DMS114 treated with DMSO at 0.1 percent for 48 hours (cell line): Measurements from ENCODE around the gene OCA2.
A peak's percentile ranks its signal among the peaks of the same experiment; 100 is the strongest.
"Not testable (repeated sequence)": the region's sequence is repeated elsewhere in the genome, so short reads cannot be mapped to it uniquely, and the experiment has no call there.

ENCODE experiments used
- DNase-seq: peaks from one replicate; lab custom pipeline; 2025; ENCODE audit not compliant: unreplicated experiment; lab: John Stamatoyannopoulos, UW

The OCA2 gene

DNA sequence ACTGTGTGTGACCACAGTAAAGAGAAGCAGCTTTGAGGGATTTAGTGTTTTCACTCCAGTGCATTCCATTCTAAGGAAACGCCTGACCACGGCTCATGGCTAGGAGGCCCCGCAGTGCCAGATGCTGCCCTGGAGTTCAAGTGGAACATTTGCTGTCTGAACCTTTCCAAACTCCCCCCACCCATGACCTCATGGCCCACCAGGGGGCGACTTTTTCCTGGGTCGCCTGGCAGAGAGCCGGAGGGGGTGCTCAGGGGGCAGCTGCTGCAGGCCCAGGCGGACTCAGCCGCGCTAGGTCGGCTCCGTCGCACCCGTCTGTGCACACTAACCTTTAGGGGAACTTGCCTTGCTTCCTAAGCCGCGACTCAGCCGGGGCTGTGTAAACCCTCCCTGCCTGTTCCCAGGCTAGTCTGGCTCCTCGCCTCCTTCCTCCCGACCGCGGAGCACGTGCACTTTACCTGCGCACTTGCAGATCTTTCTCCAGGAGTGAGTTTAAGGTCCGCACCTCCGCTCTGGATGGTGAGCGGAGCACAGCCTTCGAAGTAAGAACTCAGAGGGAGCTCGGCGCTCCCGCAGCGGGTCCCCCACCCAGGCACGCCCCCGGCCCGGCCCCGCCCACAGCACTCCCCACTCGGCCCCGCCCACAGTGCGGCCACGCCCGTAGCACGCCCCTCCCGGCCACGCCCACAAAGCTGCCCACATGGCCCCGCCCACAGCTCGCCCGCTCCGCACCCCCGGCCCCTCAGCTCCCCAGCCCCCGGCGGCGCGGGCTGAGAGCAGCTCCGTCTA is at the start of gene OCA2:
OCA2 (minus strand) TSS at position 550 of the 789 bp plus-strand sequence. CDS start 17,441 bp downstream, outside the sequence.
- peak; percentile 44 for DNase-seq

DNA sequence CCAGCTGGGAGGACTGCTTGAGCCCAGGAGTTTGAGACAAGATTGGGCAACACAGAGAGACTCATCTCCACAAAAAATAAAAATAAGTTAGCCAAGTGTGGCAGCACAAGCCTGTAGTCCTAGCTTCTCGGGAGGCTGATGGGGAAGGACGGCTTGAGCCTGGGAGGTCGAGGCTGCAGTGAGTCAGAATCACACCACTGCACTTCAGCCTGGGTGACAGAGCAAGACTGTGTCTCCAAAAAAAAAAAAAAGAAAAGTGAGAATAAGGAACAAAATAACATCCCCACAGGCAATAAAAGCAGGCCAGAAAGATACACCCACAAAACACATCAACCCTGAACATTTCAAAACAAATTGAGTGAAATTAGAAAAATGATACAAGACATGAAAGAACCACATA is 48.7 kb upstream of the OCA2 start:
- DNase-seq = no peak

GRCh38 chr15:28145419-28145818 is 46.3 kb upstream of the OCA2 start:
- DNase-seq = not testable (repeated sequence)

DNA sequence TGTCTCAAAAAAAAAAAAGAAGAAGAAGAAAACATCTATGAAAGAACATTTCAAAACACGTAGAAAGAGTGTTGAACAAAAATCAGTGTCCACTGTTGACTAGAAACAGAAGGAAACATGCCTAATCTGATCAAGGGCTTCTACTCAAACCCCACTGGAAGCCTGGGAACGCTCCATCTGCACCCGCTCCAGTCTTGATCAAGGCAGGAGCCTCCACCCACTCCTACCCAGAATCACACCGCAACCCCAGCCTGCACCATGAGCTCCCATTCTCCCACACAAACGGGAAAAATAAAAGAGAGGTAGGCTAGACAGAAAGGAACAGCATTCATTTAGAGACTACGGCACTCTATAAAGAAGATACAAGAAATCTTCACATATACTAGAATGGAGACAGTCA is 40.9 kb upstream of the OCA2 start:
- DNase-seq = no peak

GRCh38 chr15:28137408-28138039 is 38.4 kb upstream of the OCA2 start:
- not testable (repeated sequence) for DNase-seq

- not testable (repeated sequence) for DNase-seq
These were observed 37.3 kb upstream of the OCA2 start for GRCh38 chr15:28136236-28136904.

- no peak for DNase-seq
These were observed 34.2 kb upstream of the OCA2 start for GRCh38 chr15:28133281-28133680.

- no peak for DNase-seq
These were observed 33.6 kb upstream of the OCA2 start for GRCh38 chr15:28132524-28133275.

DNA sequence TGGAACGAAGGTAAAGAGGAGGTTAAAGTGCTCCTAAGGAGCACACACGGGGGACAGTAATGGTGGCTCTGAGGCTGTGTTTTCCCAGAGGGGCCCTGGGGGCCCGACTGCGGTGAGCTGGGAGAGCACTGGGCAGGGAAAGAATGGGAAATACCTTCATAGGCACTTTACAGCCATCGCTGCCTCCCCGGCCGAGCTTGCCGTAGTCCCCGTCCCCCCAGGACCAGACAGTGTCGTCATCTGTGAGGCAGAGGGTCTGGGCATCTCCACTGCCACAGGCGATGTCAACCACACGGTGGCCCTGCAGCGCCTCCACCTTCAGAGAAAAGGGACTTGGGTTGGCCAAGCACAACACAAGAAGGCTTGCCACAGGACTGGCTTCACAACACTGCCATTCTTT is 32.8 kb upstream of the OCA2 start:
- DNase-seq = no peak

- no peak for DNase-seq
These were observed 32.3 kb upstream of the OCA2 start for GRCh38 chr15:28131400-28131799.

- DNase-seq = no peak
These were observed 31.5 kb upstream of the OCA2 start for GRCh38 chr15:28130651-28131050.

- no peak for DNase-seq
These were observed 30.2 kb upstream of the OCA2 start for GRCh38 chr15:28129231-28129848.

DNA sequence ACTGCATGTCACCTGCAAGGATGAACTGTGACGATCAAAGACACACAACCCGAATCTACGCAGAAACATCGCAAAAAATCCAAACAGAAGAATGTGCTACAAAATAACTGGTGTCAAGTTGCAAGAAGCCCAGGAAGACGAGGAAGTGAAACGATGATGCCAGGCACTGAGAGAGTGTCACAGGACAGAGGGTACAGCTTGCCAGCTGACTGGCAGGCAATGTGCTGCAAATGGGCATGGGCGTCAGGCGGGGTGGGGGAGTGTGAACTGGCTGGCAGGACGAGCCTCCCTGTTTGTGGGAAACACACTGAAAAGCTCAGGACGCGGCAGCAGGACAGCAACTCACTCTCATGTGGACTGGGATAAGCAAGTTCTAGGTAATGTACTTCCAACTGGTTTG is 28.9 kb upstream of the OCA2 start:
- no peak for DNase-seq

- no peak for DNase-seq
These were observed 27.9 kb upstream of the OCA2 start for GRCh38 chr15:28127036-28127435.

DNA sequence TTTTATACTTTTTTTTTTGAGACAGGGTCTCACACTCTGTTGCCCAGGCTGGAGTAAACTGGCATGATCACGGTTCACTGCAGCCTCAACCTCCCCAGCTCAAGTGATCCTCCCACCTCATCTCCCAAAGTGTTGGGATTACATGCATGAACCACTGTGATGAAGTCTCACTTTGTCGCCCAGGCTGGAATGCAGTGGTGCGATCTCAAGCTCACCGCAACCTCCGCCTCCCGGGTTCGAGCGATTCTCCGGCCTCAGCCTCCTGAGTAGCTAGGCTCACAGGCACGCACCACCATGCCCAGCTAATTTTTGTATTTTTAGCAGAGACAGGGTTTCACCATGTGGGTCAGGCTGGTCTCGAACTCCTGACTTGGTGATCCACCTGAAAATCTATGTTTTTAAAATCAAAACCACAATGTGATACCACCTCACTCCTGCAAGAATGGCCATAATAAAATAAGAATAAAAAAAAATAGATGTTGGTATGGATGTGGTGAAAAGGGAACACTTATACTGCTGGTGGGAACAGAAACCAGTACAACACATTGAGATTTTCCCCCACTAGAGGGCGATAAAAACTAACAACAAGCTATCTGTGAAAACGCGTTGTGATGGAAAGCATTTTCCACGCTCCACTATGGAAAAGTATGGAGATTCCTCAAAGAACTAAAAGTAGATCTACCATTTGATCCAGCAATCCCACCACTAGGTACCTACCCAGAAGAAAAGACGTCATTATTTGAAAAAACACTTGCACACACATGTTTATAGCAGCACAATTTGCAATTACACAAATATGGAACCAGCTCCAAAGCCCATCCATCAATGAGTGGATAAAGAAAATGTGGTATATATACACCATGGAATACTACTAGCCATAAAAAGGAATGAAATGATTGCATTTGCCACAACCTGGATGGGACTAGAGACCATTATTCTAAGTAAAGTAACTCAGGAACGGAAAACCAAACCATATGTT is 26.8 kb upstream of the OCA2 start:
- DNase-seq = peak; percentile 44

DNA sequence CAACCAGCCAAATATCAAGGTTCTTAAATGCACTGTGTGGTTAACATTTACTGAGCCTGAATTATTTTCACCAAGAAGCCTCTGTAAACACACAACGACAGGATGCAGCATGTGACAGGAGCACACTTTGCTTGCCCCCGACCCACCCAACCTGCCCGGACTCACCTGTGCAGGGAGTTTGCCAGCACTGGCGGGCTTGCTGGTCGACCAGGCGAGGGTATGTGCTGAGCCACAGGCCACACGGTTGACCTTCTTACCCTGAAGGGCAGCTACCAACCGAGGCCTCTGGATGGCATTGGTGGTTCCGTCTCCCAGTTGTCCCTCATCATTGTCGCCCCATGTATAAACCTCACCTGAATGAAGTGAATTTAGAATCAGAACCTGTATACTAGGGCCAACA is 25.7 kb upstream of the OCA2 start:
- no peak for DNase-seq

GRCh38 chr15:28123408-28124023 is 24.4 kb upstream of the OCA2 start:
- peak; percentile 47 for DNase-seq

- DNase-seq = no peak
These were observed 23.2 kb upstream of the OCA2 start for GRCh38 chr15:28122038-28122949.
